IPS DF 4.7 (cell line): Measurements from ENCODE around the gene EIF5A2.
"Not testable (repeated sequence)": the region's sequence is repeated elsewhere in the genome, so short reads cannot be mapped to it uniquely, and the experiment has no call there.

Experiments
- DNase-seq: peaks from one replicate; pipeline ENCODE4 v3.0.0-alpha.2; 2013; ENCODE audit warnings: low spot score; ENCODE audit errors: extremely low read depth

Gene EIF5A2

GRCh38 chr3:170897199-170897598, 11.2 kb downstream of the EIF5A2 start:
- not testable (repeated sequence) for DNase-seq

GRCh38 chr3:170896781-170897180, 11.7 kb downstream of the EIF5A2 start:
- no peak for DNase-seq

- DNase-seq, result not testable (repeated sequence)
Measured at GRCh38 chr3:170896333-170896732, 12.1 kb downstream of the EIF5A2 start.

- no peak for DNase-seq
Measured at GRCh38 chr3:170893895-170894294, 14.5 kb downstream of the EIF5A2 start.

- no peak for DNase-seq
Measured at GRCh38 chr3:170889630-170890029, 18.8 kb downstream of the EIF5A2 start.

GRCh38 chr3:170889132-170889531, 19.3 kb downstream of the EIF5A2 start:
- DNase-seq, result no peak

- not testable (repeated sequence) for DNase-seq
Measured at GRCh38 chr3:170884109-170884930, 24.1 kb downstream of the EIF5A2 start.

GRCh38 chr3:170878688-170879087, 29.7 kb downstream of the EIF5A2 start:
- DNase-seq, result not testable (repeated sequence)

GRCh38 chr3:170877311-170877710, 31.1 kb downstream of the EIF5A2 start:
- DNase-seq, result not testable (repeated sequence)

- no peak for DNase-seq
Measured at GRCh38 chr3:170876537-170876936, 31.9 kb downstream of the EIF5A2 start.

GRCh38 chr3:170869645-170870593, 38.5 kb downstream of the EIF5A2 start, which contains the start of gene RPL22L1:
TSS of gene RPL22L1 (minus strand) at chr3:170870195. CDS start at chr3:170870167, 28 bp downstream.
- DNase-seq, result peak; percentile 84

GRCh38 chr3:170869239-170869590, 39.2 kb downstream of the EIF5A2 start:
- DNase-seq, result no peak

- DNase-seq, result no peak
Measured at GRCh38 chr3:170868577-170869238, 39.7 kb downstream of the EIF5A2 start.

- no peak for DNase-seq
Measured at GRCh38 chr3:170867143-170867937, 41.1 kb downstream of the EIF5A2 start.

GRCh38 chr3:170866499-170866898, 41.9 kb downstream of the EIF5A2 start:
- no peak for DNase-seq

- DNase-seq, result peak; percentile 28
Measured at GRCh38 chr3:170865209-170866094, 43.0 kb downstream of the EIF5A2 start.

GRCh38 chr3:170864525-170865208, 43.8 kb downstream of the EIF5A2 start:
- DNase-seq, result no peak

GRCh38 chr3:170863816-170864215, 44.6 kb downstream of the EIF5A2 start:
- DNase-seq, result no peak
